Myometrial cell (primary cell): ENCODE results near the gene LYZL4. TPM values are rescaled to one million over a fixed set of nuclear protein-coding genes. Genes with fewer than 3 reads are reported as not detected.

Experiments
- total RNA-seq: library from RNA; depleted of rRNA; stranded (reverse); fragments of >200 nt; gene quantifications from 2 replicates; pipeline ENCODE4 v1.2.3, GENCODE V29; 2015

Gene LYZL4
- total RNA-seq, result not detected in 2 replicates

GRCh38 chr3:42410370-42411131 lies at the start of gene LYZL4:
TSS of gene LYZL4 (minus strand) at chr3:42410610. CDS start at chr3:42407251, 3,359 bp downstream.

Other genes with a start within 250 kb of the LYZL4 start
- not detected in 2 replicates for gene CCK, start 144.4 kb downstream of the LYZL4 start, total RNA-seq
- gene VIPR1, start 92.0 kb upstream of the LYZL4 start, total RNA-seq, result not detected in 2 replicates
- 66.9 and 85.6 TPM in 2 replicates for gene SEC22C, start 171.4 kb upstream of the LYZL4 start, total RNA-seq
- gene SS18L2, start 180.2 kb upstream of the LYZL4 start, total RNA-seq, result 17.0 and 25.1 TPM in 2 replicates
- gene NKTR, start 190.1 kb upstream of the LYZL4 start, total RNA-seq, result 8.4 and 11.5 TPM in 2 replicates
- 11.0 and 11.9 TPM in 2 replicates for gene ZBTB47, start 243.1 kb upstream of the LYZL4 start, total RNA-seq